Activated CD8-positive, alpha-beta T cell treated with anti-CD3 and anti-CD28 coated beads for 36 hours (primary cell): ENCODE data around the gene SERPINA6. TPM values are rescaled to one million over a fixed set of nuclear protein-coding genes. Genes with fewer than 3 reads are reported as not detected.
"Not testable (repeated sequence)": the region's sequence is repeated elsewhere in the genome, so short reads cannot be mapped to it uniquely, and the experiment has no call there.

Source experiments
- ATAC-seq: fragments of 200-7000 bp; cut with Tn5 transposase; one replicate; pipeline ENCODE4 v1.10.0; 2021; ENCODE audit warnings: mild to moderate bottlenecking, moderate library complexity
- CTCF ChIA-PET: fragments of 350-600 bp; sonication (Branson Sonifier 250); formaldehyde crosslinking; loops from one replicate; lab custom pipeline; 2021; ENCODE audit warnings: antibody characterized with exemption; lab: Charles Lee
- POLR2A ChIA-PET: fragments of 350-600 bp; sonication (Branson Sonifier 250); formaldehyde crosslinking; loops from one replicate; lab custom pipeline; 2021; ENCODE audit warnings: antibody characterized with exemption; lab: Charles Lee
- DNase-seq: peaks from one replicate; pipeline ENCODE4 v3.0.0-alpha.2; 2020
- H3K27ac Mint-ChIP-seq: one replicate; pipeline ENCODE4 v1.8.0; 2021; ENCODE audit warnings: mild to moderate bottlenecking, mixed read lengths
- H3K27me3 Mint-ChIP-seq: one replicate; pipeline ENCODE4 v1.8.0; 2021; ENCODE audit warnings: mixed read lengths
- H3K36me3 Mint-ChIP-seq: one replicate; pipeline ENCODE4 v1.8.0; 2021; ENCODE audit warnings: low read depth, mixed read lengths
- H3K4me1 Mint-ChIP-seq: one replicate; pipeline ENCODE4 v1.8.0; 2021; ENCODE audit warnings: low read depth, mixed read lengths
- H3K4me3 Mint-ChIP-seq: one replicate; pipeline ENCODE4 v1.8.0; 2021; ENCODE audit warnings: mild to moderate bottlenecking, moderate library complexity, mixed read lengths
- H3K9me3 Mint-ChIP-seq: one replicate; pipeline ENCODE4 v1.8.0; 2021; ENCODE audit warnings: mixed read lengths
- CTCF ChIP-seq: fragments of 200-600 bp; IDR thresholded peaks from one replicate; pipeline ENCODE4 v1.8.0; 2022; ENCODE audit warnings: antibody characterized with exemption, mild to moderate bottlenecking
- intact Hi-C: fragments of 100-400 bp; cut with micrococcal nuclease; formaldehyde crosslinking; loops from one replicate; pipeline ENCODE4 v1.10.0; 2022
- total RNA-seq, 2 experiments: library from RNA; stranded (reverse); gene quantifications; one replicate each; pipeline ENCODE4 v1.2.3, GENCODE V29; 2021

The SERPINA6 gene
- total RNA-seq, 2 experiments from 2014 or later = not detected

- ChIA-PET CTCF (no interaction called here), POLR2A (no interaction called here)
- no peak for TF ChIP-seq CTCF
- no peak for DNase-seq
- intact Hi-C loops = no loop called here
- no peak overlapping the region for H3K27ac Mint-ChIP-seq
- ATAC-seq = no peak
- H3K4me3 Mint-ChIP-seq = no peak overlapping the region
- H3K36me3 Mint-ChIP-seq = no peaks in the 10 kb centered on the region
- no peaks in the 10 kb centered on the region for H3K9me3 Mint-ChIP-seq
- peaks cover 8% of the 10 kb centered on the region for H3K4me1 Mint-ChIP-seq
- peaks cover 6% of the 10 kb centered on the region for H3K27me3 Mint-ChIP-seq
Observed at GRCh38 chr14:94349276-94349675, 26.1 kb upstream of the SERPINA6 start.

GRCh38 chr14:94348836-94349235, 25.7 kb upstream of the SERPINA6 start:
- no peak for DNase-seq
- Mint-ChIP-seq H3K4me1 (peaks cover 8% of the 10 kb centered on the region), H3K9me3 (no peaks in the 10 kb centered on the region), H3K4me3 (no peak overlapping the region), H3K27ac (no peak overlapping the region), H3K27me3 (peaks cover 8% of the 10 kb centered on the region), H3K36me3 (no peaks in the 10 kb centered on the region)
- POLR2A ChIA-PET = no interaction called here
- TF ChIP-seq CTCF = no peak
- intact Hi-C loops = no loop called here
- CTCF ChIA-PET = no interaction called here
- no peak for ATAC-seq

- POLR2A ChIA-PET = no interaction called here
- CTCF ChIA-PET = interaction anchor here (1.5 kb wide), 1 partner anchor 11 kb away, joined by 3 read pairs; no protein-coding TSS in a partner anchor
- peak overlapping the region; percentile 82 for H3K27ac Mint-ChIP-seq
- ATAC-seq (no peak), DNase-seq (no peak)
- intact Hi-C loops = no loop called here
- H3K27me3 Mint-ChIP-seq = peaks cover 15% of the 10 kb centered on the region
- H3K4me3 Mint-ChIP-seq = no peak overlapping the region
- TF ChIP-seq CTCF = no peak
- H3K36me3 Mint-ChIP-seq = no peaks in the 10 kb centered on the region
- no peaks in the 10 kb centered on the region for H3K9me3 Mint-ChIP-seq
- peaks cover 14% of the 10 kb centered on the region for H3K4me1 Mint-ChIP-seq
Observed at GRCh38 chr14:94346841-94347240, 23.7 kb upstream of the SERPINA6 start.

- ATAC-seq (peak; percentile 92), DNase-seq (peak; percentile 74)
- Mint-ChIP-seq H3K27me3 (peaks cover 20% of the 10 kb centered on the region), H3K27ac (peak overlapping the region; percentile 82), H3K4me1 (peaks cover 18% of the 10 kb centered on the region)
- POLR2A ChIA-PET, H3K4me3 Mint-ChIP-seq, H3K36me3 Mint-ChIP-seq, intact Hi-C loops, H3K9me3 Mint-ChIP-seq: not testable (repeated sequence)
- CTCF ChIA-PET = interaction anchor here (1.5 kb wide), 1 partner anchor 11 kb away, joined by 3 read pairs; no protein-coding TSS in a partner anchor
Observed at GRCh38 chr14:94346065-94346786, 23.1 kb upstream of the SERPINA6 start.

GRCh38 chr14:94345344-94346064, 22.4 kb upstream of the SERPINA6 start:
- Mint-ChIP-seq H3K4me3 (no peak overlapping the region), H3K36me3 (no peaks in the 10 kb centered on the region), H3K27me3 (peaks cover 25% of the 10 kb centered on the region), H3K4me1 (peaks cover 18% of the 10 kb centered on the region), H3K27ac (no peak overlapping the region), H3K9me3 (no peaks in the 10 kb centered on the region)
- intact Hi-C loops = no loop called here
- CTCF ChIA-PET = no interaction called here
- TF ChIP-seq CTCF = no peak
- ATAC-seq = no peak
- DNase-seq = no peak
- POLR2A ChIA-PET = no interaction called here
